Nephron (organoid): ENCODE results near the gene PML.
A peak's percentile ranks its signal among the peaks of the same experiment; 100 is the strongest.
"Not testable (repeated sequence)": the region's sequence is repeated elsewhere in the genome, so short reads cannot be mapped to it uniquely, and the experiment has no call there.

Source experiments
- H3K27ac Mint-ChIP-seq, 3 experiments: 2 replicates each; pipeline ENCODE4 v1.8.0; 2020; ENCODE audit warnings: mixed read lengths in 3 of 3, mild to moderate bottlenecking in 2 of 3, moderate library complexity in 1 of 3
- H3K27me3 Mint-ChIP-seq: 2 replicates; pipeline ENCODE4 v1.8.0; 2021; ENCODE audit warnings: low read depth, mild to moderate bottlenecking, moderate library complexity, mixed read lengths
- H3K36me3 Mint-ChIP-seq: 2 replicates; pipeline ENCODE4 v1.8.0; 2020; ENCODE audit warnings: low read depth, mixed read lengths
- H3K4me1 Mint-ChIP-seq: 2 replicates; pipeline ENCODE4 v1.8.0; 2020; ENCODE audit warnings: mixed read lengths
- H3K4me3 Mint-ChIP-seq, 3 experiments: 2 replicates each; pipeline ENCODE4 v1.8.0; 2020; ENCODE audit warnings: mild to moderate bottlenecking in 3 of 3, mixed read lengths in 3 of 3, moderate library complexity in 2 of 3
- H3K9me3 Mint-ChIP-seq: 2 replicates; pipeline ENCODE4 v1.8.0; 2020; ENCODE audit warnings: mixed read lengths
- TF ChIP-seq, protein P1 (sequence below), 3 experiments: fragments of 200-600 bp; sonication (generic); IDR thresholded peaks; one replicate each; pipeline ENCODE4 v1.5.0; 2021; ENCODE audit warnings: antibody characterized with exemption in 3 of 3; ENCODE audit not compliant: unreplicated experiment in 3 of 3

Gene PML

GRCh38 chr15:73956743-73957135 is 37.8 kb upstream of the PML start:
- peaks cover 16% of the 10 kb centered on the region for H3K4me1 Mint-ChIP-seq
- no peaks in the 10 kb centered on the region for H3K9me3 Mint-ChIP-seq
- TF ChIP-seq, protein P1, sequence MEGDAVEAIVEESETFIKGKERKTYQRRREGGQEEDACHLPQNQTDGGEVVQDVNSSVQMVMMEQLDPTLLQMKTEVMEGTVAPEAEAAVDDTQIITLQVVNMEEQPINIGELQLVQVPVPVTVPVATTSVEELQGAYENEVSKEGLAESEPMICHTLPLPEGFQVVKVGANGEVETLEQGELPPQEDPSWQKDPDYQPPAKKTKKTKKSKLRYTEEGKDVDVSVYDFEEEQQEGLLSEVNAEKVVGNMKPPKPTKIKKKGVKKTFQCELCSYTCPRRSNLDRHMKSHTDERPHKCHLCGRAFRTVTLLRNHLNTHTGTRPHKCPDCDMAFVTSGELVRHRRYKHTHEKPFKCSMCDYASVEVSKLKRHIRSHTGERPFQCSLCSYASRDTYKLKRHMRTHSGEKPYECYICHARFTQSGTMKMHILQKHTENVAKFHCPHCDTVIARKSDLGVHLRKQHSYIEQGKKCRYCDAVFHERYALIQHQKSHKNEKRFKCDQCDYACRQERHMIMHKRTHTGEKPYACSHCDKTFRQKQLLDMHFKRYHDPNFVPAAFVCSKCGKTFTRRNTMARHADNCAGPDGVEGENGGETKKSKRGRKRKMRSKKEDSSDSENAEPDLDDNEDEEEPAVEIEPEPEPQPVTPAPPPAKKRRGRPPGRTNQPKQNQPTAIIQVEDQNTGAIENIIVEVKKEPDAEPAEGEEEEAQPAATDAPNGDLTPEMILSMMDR (IDR thresholded peaks at IDR 0.05; ENCODE audit: unreplicated experiment in 3 of 3), result no peak

GRCh38 chr15:73957276-73957675 is 37.2 kb upstream of the PML start:
- no peak overlapping the region for H3K4me3 Mint-ChIP-seq
- no peaks in the 10 kb centered on the region for H3K36me3 Mint-ChIP-seq
- H3K27ac Mint-ChIP-seq, result peak overlapping the region in 1 of 3 experiments; percentile 34
- H3K4me1 Mint-ChIP-seq, result peaks cover 11% of the 10 kb centered on the region
- H3K9me3 Mint-ChIP-seq, result no peaks in the 10 kb centered on the region
- H3K27me3 Mint-ChIP-seq, result peaks cover 4% of the 10 kb centered on the region
- TF ChIP-seq, protein P1 (IDR thresholded peaks at IDR 0.05; ENCODE audit: unreplicated experiment in 3 of 3), result no peak

More at GRCh38 chr15:73956743-73957135, 37.8 kb upstream of the PML start:
- H3K27me3 Mint-ChIP-seq, result peaks cover 4% of the 10 kb centered on the region
- no peak overlapping the region for H3K4me3 Mint-ChIP-seq
- H3K36me3 Mint-ChIP-seq, result no peaks in the 10 kb centered on the region
- no peak overlapping the region for H3K27ac Mint-ChIP-seq

- Mint-ChIP-seq H3K9me3 (no peaks in the 10 kb centered on the region), H3K27ac (peak overlapping the region in 1 of 3 experiments; percentile 34), H3K27me3 (peaks cover 4% of the 10 kb centered on the region), H3K4me3 (no peak overlapping the region), H3K4me1 (peaks cover 12% of the 10 kb centered on the region), H3K36me3 (no peaks in the 10 kb centered on the region)
- TF ChIP-seq, protein P1 (IDR thresholded peaks at IDR 0.05; ENCODE audit: unreplicated experiment in 3 of 3), result no peak
These were observed 36.7 kb upstream of the PML start for GRCh38 chr15:73957785-73958184.

GRCh38 chr15:73959012-73959581 is 35.4 kb upstream of the PML start:
- TF ChIP-seq, protein P1 (IDR thresholded peaks at IDR 0.05; ENCODE audit: unreplicated experiment in 3 of 3), result no peak
- H3K27ac Mint-ChIP-seq, result peak overlapping the region in 1 of 3 experiments; percentile 28
- peaks cover 4% of the 10 kb centered on the region for H3K27me3 Mint-ChIP-seq
- H3K4me1 Mint-ChIP-seq, result peaks cover 5% of the 10 kb centered on the region
- H3K9me3 Mint-ChIP-seq, result no peaks in the 10 kb centered on the region
- H3K4me3 Mint-ChIP-seq, result no peak overlapping the region
- H3K36me3 Mint-ChIP-seq, result no peaks in the 10 kb centered on the region

DNA sequence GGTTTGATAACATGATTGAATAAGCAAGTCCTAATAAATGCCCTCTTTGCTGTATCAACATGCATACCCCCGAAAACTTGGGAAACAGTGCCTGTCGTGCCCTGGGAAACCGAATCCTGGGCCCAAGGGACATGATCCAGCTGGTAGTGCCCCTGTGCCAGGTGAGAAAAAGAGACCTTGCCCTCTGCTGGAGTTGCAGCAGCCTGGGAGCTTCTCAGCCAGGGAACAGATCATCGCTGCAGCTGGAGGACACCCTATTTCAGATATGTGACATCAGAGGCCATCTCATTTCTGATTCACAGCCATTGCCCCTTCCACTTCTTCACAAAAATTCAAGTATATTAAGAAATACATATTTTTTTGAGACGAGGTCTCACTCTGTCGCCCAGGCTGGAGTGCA is 34.7 kb upstream of the PML start:
- TF ChIP-seq, protein P1 (IDR thresholded peaks at IDR 0.05; ENCODE audit: unreplicated experiment in 3 of 3), result no peak

DNA sequence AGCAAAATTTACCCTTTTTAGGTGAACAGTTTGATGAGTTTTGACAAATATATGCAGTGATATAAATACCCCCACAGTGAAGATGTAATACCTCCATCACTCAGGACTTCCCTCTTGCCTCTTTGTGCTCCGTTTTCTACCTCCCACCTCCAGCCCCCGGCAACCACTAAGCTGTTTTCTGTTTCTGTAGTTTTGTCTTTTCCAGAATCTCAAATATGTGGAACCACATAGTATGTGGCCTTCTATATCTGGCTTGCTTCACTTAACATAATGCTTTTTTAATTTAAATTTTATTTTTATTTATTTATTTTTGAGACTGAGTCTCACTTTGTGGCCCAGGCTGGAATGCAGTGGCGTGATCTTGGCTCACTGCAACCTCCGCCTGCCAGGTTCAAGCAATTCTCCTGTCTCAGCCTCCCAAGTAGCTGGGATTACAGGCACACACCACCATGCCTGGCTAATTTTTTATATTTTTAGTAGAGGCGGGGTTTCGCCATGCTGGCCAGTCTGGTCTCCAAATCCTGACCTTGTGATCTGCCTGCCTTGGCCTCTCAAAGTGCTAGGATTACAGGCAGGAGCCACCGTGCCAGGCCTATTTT is 33.9 kb upstream of the PML start:
- H3K36me3 Mint-ChIP-seq, H3K27me3 Mint-ChIP-seq, H3K4me3 Mint-ChIP-seq, H3K9me3 Mint-ChIP-seq, H3K27ac Mint-ChIP-seq: not testable (repeated sequence)
- H3K4me1 Mint-ChIP-seq, result peaks cover 16% of the 10 kb centered on the region

More for the DNA sequence above, 34.7 kb upstream of the PML start:
- no peak overlapping the region for H3K4me3 Mint-ChIP-seq
- no peak overlapping the region for H3K27ac Mint-ChIP-seq
- no peaks in the 10 kb centered on the region for H3K36me3 Mint-ChIP-seq
- H3K27me3 Mint-ChIP-seq, result peaks cover 4% of the 10 kb centered on the region
- peaks cover 9% of the 10 kb centered on the region for H3K4me1 Mint-ChIP-seq
- no peaks in the 10 kb centered on the region for H3K9me3 Mint-ChIP-seq
